SH-SY5Y (cell line): ENCODE measurements around the gene TMEM81.

Experiments
- GATA2 ChIP-seq: IDR thresholded peaks from 2 replicates; pipeline ENCODE4 v1.6.1; 2011; ENCODE audit warnings: mild to moderate bottlenecking, low read depth, low read length
- GATA3 ChIP-seq: IDR thresholded peaks from 2 replicates; pipeline ENCODE4 v1.6.1; 2011; ENCODE audit warnings: low read depth, mild to moderate bottlenecking, low read length, moderate library complexity

DNA sequence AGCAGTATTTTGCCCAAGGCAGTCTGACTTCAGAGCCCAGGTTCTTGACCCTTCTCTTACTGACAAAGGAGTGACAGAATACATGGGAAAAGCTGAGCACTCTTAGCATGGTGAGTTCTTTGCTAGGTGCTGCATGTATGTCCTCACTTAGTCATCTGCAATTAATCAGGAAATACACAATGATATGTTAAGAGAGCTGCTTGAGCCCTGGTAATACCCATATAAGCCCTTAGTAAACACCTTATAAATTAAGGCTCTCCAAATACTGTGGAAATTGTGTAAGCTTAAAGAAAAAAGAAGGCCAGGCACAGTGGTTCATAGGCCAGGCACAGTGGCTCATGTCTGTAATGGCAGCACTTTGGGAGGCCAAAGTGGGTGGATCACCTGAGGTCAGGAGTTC is 14.0 kb upstream of the TMEM81 start:
- no peak for TF ChIP-seq GATA2
- no peak for TF ChIP-seq GATA3
